Stimulated activated effector memory CD8-positive, alpha-beta T cell treated with anti-CD3 and anti-CD28 coated beads, Interleukin-12 subunit alpha, Interleukin-12 subunit beta, amount 100 ng/mL, for 72 hours (primary cell): ENCODE results near the gene HUS1B.

ENCODE experiments used
- ATAC-seq: fragments of 150-1000 bp; cut with Tn5 transposase; 2 replicates; pipeline ENCODE4 v1.10.0; 2021
- DNase-seq, 2 donors: peaks; one replicate each; pipeline ENCODE4 v3.0.0; 2021 to 2022; ENCODE audit warnings: low spot score in 2 of 2
- H3K27ac Mint-ChIP-seq: one replicate; pipeline ENCODE4 v1.8.0; 2022; ENCODE audit warnings: mild to moderate bottlenecking, mixed read lengths
- H3K36me3 Mint-ChIP-seq: one replicate; pipeline ENCODE4 v1.8.0; 2022; ENCODE audit warnings: mild to moderate bottlenecking, mixed read lengths
- H3K4me1 Mint-ChIP-seq: one replicate; pipeline ENCODE4 v1.8.0; 2022; ENCODE audit warnings: mixed read lengths
- H3K4me3 Mint-ChIP-seq: one replicate; pipeline ENCODE4 v1.8.0; 2022; ENCODE audit warnings: mild to moderate bottlenecking, mixed read lengths
- H3K9me3 Mint-ChIP-seq: one replicate; pipeline ENCODE4 v1.8.0; 2022; ENCODE audit warnings: mixed read lengths

HUS1B gene

GRCh38 chr6:617456-618100 is 39.3 kb downstream of the HUS1B start:
- no peak overlapping the region for H3K4me3 Mint-ChIP-seq
- H3K27ac Mint-ChIP-seq, result no peak overlapping the region
- peaks cover 7% of the 10 kb centered on the region for H3K4me1 Mint-ChIP-seq
- H3K9me3 Mint-ChIP-seq, result no peaks in the 10 kb centered on the region
- DNase-seq, result no peak
- peaks cover 70% of the 10 kb centered on the region for H3K36me3 Mint-ChIP-seq
- ATAC-seq, result peak; percentile 42

- Mint-ChIP-seq H3K4me1 (peaks cover 12% of the 10 kb centered on the region), H3K9me3 (no peaks in the 10 kb centered on the region), H3K4me3 (no peak overlapping the region), H3K36me3 (peaks cover 75% of the 10 kb centered on the region), H3K27ac (no peak overlapping the region)
- DNase-seq, result no peak
- ATAC-seq, result no peak
These were observed 42.9 kb downstream of the HUS1B start for GRCh38 chr6:613981-614380.

DNA sequence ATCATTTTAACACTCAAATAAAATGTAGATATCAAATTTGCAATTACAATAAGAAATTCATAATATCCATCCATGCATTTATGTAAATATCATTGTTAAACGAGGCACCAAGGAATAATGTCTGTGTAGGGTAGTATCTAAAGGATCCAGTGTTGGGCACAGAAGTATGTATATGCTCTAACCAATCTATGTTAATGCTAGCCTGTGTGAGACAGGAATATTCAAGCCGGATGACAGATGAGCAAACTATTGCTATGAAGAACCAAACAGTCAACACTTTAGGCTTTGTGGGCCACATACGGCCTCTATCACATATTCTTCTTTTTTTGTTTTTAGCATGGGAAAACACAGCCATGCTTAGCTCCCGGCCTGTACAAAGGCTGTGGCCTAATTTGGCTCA is 45.0 kb downstream of the HUS1B start:
- DNase-seq (no peak), ATAC-seq (no peak)
- no peaks in the 10 kb centered on the region for H3K9me3 Mint-ChIP-seq
- peaks cover 78% of the 10 kb centered on the region for H3K36me3 Mint-ChIP-seq
- no peak overlapping the region for H3K4me3 Mint-ChIP-seq
- peak overlapping the region; percentile 23 for H3K27ac Mint-ChIP-seq
- peaks cover 12% of the 10 kb centered on the region for H3K4me1 Mint-ChIP-seq

- Mint-ChIP-seq H3K27ac (peak overlapping the region; percentile 48), H3K36me3 (peaks cover 78% of the 10 kb centered on the region), H3K4me1 (peaks cover 14% of the 10 kb centered on the region), H3K9me3 (no peaks in the 10 kb centered on the region), H3K4me3 (no peak overlapping the region)
- ATAC-seq (peak; percentile 16), DNase-seq (no peak)
These were observed 46.0 kb downstream of the HUS1B start for GRCh38 chr6:610882-611281.

DNA sequence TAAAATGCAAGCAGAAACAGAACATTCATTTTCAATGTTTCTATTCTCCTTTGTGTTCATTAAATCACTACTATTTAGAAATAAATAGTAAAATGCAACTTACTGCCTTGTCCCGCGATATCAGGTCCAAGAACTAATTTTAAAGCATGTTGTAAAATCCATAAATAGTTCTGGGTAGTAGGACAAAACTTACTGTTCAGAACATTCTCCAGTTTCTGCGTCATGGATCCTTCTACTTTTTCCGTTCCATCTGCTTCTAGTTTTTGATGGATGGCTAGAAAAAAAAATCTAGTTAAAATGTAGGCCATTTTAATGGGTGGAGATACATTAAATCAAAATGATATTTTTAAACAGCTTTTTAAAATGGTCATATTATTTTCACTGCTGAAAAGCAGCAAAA is 47.0 kb downstream of the HUS1B start:
- no peak overlapping the region for H3K27ac Mint-ChIP-seq
- H3K4me1 Mint-ChIP-seq, result peaks cover 19% of the 10 kb centered on the region
- DNase-seq, result no peak
- peaks cover 72% of the 10 kb centered on the region for H3K36me3 Mint-ChIP-seq
- no peaks in the 10 kb centered on the region for H3K9me3 Mint-ChIP-seq
- ATAC-seq, result no peak
- H3K4me3 Mint-ChIP-seq, result no peak overlapping the region

DNA sequence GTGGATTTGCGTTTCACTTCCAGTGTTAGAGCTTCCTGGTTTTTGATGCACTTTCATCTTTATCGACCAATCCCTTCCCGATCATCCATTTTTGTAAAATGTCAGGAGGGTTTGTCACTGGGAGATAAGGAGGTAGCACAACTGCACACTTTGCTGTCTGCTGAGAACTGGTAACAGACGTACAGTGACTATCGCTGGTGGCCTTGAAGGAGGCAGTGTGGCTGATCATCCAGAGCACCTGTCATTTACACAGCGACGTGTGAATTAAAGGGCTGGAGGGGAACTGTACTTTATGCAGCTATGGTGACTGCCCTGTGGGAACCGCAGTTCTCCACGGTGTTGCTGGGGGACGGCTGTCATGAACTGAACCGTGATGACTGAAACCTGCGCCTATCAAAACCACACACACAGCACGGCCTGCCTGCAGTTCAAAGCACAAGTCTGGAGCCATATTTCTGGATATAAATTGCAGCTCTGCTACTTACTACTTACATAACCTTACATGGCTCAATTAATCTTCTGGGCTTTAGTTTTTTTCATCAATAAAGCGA is 50.0 kb downstream of the HUS1B start:
- Mint-ChIP-seq H3K4me3 (no peak overlapping the region), H3K9me3 (no peaks in the 10 kb centered on the region), H3K36me3 (peaks cover 60% of the 10 kb centered on the region), H3K4me1 (peaks cover 25% of the 10 kb centered on the region), H3K27ac (no peak overlapping the region)
- no peak for DNase-seq
- no peak for ATAC-seq
